A549 (cell line): ENCODE data around the gene MUC6. TPM values are rescaled to one million over a fixed set of nuclear protein-coding genes. Genes with fewer than 3 reads are reported as not detected.

ENCODE experiments used
- ATAC-seq, 2 experiments: fragments of 200-7000 bp in 1 of 2; fragments of >200 bp in 1 of 2; cut with Nextera tagmentation in 1 of 2; cut with Tn5 transposase in 1 of 2; 3 replicates each; pipeline versions ENCODE4 v1.8.0 to v1.9.1; 2018 to 2020; ENCODE audit warnings: mild to moderate bottlenecking in 1 of 2, moderate library complexity in 1 of 2
- CTCF ChIA-PET: fragments of 300-600 bp; sonication (Branson Sonifier 250); formaldehyde crosslinking; extraction: SDS; loops from one replicate; lab custom pipeline; 2021; ENCODE audit warnings: antibody characterized with exemption, inconsistent platforms; lab: Yijun Ruan, JAX
- POLR2A ChIA-PET: fragments of 350-600 bp; formaldehyde crosslinking; extraction: SDS; loops from one replicate; lab custom pipeline; 2021; ENCODE audit warnings: antibody characterized with exemption, inconsistent platforms; lab: Yijun Ruan, JAX
- DNase-seq, 2 experiments: peaks; one replicate each; pipeline versions ENCODE4 v3.0.0 to v3.0.0-alpha.2; 2011 to 2016; ENCODE audit warnings: low read depth in 1 of 2, low spot score in 1 of 2
- FAIRE-seq: peaks from 2 replicates; lab custom pipeline; 2011; peaks lifted over from hg19 to GRCh38; lab: Jason Lieb, UNC
- H3K27ac ChIP-seq, 2 experiments: fragments of >200 bp; sonication (Bioruptor Twin); formaldehyde crosslinking; 3 replicates each; pipeline ENCODE4 v1.5.1; 2016 to 2017
- H3K4me1 ChIP-seq: fragments of >200 bp; sonication (Bioruptor Twin); formaldehyde crosslinking; 3 replicates; pipeline ENCODE4 v1.6.1; 2016
- H3K4me2 ChIP-seq: fragments of >200 bp; sonication (Bioruptor Twin); formaldehyde crosslinking; 3 replicates; pipeline ENCODE4 v1.6.1; 2016
- H3K4me3 ChIP-seq: fragments of >200 bp; sonication (Bioruptor Twin); formaldehyde crosslinking; 3 replicates; pipeline ENCODE4 v1.5.1; 2016
- H3K9me3 ChIP-seq: fragments of >200 bp; sonication (Bioruptor Twin); formaldehyde crosslinking; 3 replicates; pipeline ENCODE4 v1.6.1; 2016
- FOXS1 ChIP-seq: fragments of 250-450 bp; sonication (Bioruptor Pico); IDR thresholded peaks from 2 replicates; pipeline ENCODE4 v1.5.0; 2020; ENCODE audit warnings: mild to moderate bottlenecking, moderate library complexity
- GATA3 ChIP-seq: IDR thresholded peaks from 2 replicates; pipeline ENCODE4 v1.6.1; 2012; ENCODE audit warnings: borderline replicate concordance
- HMGXB4 ChIP-seq: fragments of 250-450 bp; sonication (Bioruptor Pico); IDR thresholded peaks from 2 replicates; pipeline ENCODE4 v1.5.0; 2021; ENCODE audit warnings: mild to moderate bottlenecking, moderate library complexity, borderline replicate concordance
- KDM1A ChIP-seq: fragments of 200-600 bp; sonication (generic); IDR thresholded peaks from 2 replicates; pipeline ENCODE4 v1.6.1; 2016; ENCODE audit warnings: low read depth, mild to moderate bottlenecking
- RFX5 ChIP-seq: fragments of 450-650 bp; IDR thresholded peaks from 2 replicates; pipeline ENCODE4 v1.7.1; 2014; ENCODE audit warnings: antibody characterized with exemption, mild to moderate bottlenecking, moderate library complexity
- SMC3 ChIP-seq: fragments of >200 bp; sonication (Bioruptor Twin); formaldehyde crosslinking; IDR thresholded peaks from 3 replicates; pipeline ENCODE4 v1.6.1; 2018; ENCODE audit warnings: inconsistent platforms
- WGBS: methylation state at CpG from one replicate; pipeline ENCODE4 v1.1.6; 2017; ENCODE audit errors: missing lambda C conversion rate; 5-methylcytosine and 5-hydroxymethylcytosine counted together
- polyA plus RNA-seq, 4 experiments: library from polyadenylated mRNA; depleted of rRNA in 3 of 4; stranded (reverse); fragments of >200 nt; fragmentation: RNase III in 1 of 4; extraction: RNeasy Plus Mini Kit Qiagen cat#74134 plus additional on column Dnase treatment in 1 of 4; gene quantifications; 2 replicates in 3 of 4; 3 replicates in 1 of 4; pipeline ENCODE4 v1.2.3, GENCODE V29; 2011 to 2017

MUC6 gene
- polyA plus RNA-seq, 2 of the 4 experiments (the other 2 are of a cell fraction), result not detected

DNA sequence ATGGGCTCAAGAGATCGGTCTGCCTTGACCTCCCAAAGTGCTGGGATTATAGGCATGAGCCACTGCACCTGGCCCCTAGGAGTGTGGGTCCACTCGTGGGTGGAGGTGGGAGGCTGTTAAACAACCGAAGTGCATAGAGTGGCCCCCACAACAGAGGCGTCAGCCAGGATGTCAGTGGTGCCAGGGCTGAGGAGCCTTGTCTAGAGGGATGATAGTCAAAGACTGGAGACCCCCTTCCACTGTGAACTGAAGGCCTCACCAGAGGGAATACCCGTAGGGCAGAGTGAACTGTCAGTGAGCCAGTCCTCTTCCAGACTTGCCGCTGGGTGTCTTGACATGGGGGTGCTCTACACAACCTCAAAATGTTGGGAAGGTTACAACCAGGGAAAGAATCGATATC lies 72.7 kb downstream of the MUC6 start:
- FAIRE-seq (no peak), ATAC-seq (no peak), DNase-seq (no peak)
- Histone ChIP-seq H3K27ac (no peak overlapping the region), H3K4me3 (no peak overlapping the region), H3K4me2 (no peak overlapping the region), H3K4me1 (peaks cover 6% of the 10 kb centered on the region; the same call in 1 of the 3 replicates), H3K9me3 (peaks cover 2% of the 10 kb centered on the region; the same call in 1 of the 3 replicates)
- ChIA-PET POLR2A (no interaction called here), CTCF (interaction anchor here (1.1 kb wide), 1 partner anchor 38 kb away, joined by 4 read pairs; the partner anchor contains the start of gene AP2A2)
- TF ChIP-seq KDM1A (no peak), HMGXB4 (CRISPR knock-in tag) (no peak), GATA3 (no peak), RFX5 (no peak), FOXS1 (CRISPR knock-in tag) (no peak), SMC3 (no peak)
- 94% methylated on average over 7 of the region's 7 CpGs for WGBS

Other genes with a start within 250 kb of the MUC6 start
- gene CEND1, start 246.6 kb downstream of the MUC6 start, polyA plus RNA-seq (2011; rRNA removed), result not detected in 2 replicates
- 1.0 to 1.3 TPM (median 1.0 TPM) in 3 replicates for gene CEND1, start 246.6 kb downstream of the MUC6 start, polyA plus RNA-seq (2017; fragmentation: RNase III; extraction: RNeasy Plus Mini Kit Qiagen cat#74134 plus additional on column Dnase treatment)
- 11.6 and 13.5 TPM in 2 replicates for gene SLC25A22, start 238.4 kb downstream of the MUC6 start, polyA plus RNA-seq (2011; rRNA removed)
- gene SLC25A22, start 238.4 kb downstream of the MUC6 start, polyA plus RNA-seq (2017; fragmentation: RNase III; extraction: RNeasy Plus Mini Kit Qiagen cat#74134 plus additional on column Dnase treatment), result 18.7 to 21.8 TPM (median 19.5 TPM) in 3 replicates
- 6.3 and 6.5 TPM in 2 replicates for gene PIDD1, start 231.5 kb downstream of the MUC6 start, polyA plus RNA-seq (2011; rRNA removed)
- 15.7 to 19.0 TPM (median 18.9 TPM) in 3 replicates for gene PIDD1, start 231.5 kb downstream of the MUC6 start, polyA plus RNA-seq (2017; fragmentation: RNase III; extraction: RNeasy Plus Mini Kit Qiagen cat#74134 plus additional on column Dnase treatment)
- gene RPLP2, start 226.8 kb downstream of the MUC6 start, polyA plus RNA-seq (2011; rRNA removed), result 1,346 and 1,493 TPM in 2 replicates
- gene RPLP2, start 226.8 kb downstream of the MUC6 start, polyA plus RNA-seq (2017; fragmentation: RNase III; extraction: RNeasy Plus Mini Kit Qiagen cat#74134 plus additional on column Dnase treatment), result 2,443 to 2,621 TPM (median 2,508 TPM) in 3 replicates
- 13.2 and 16.1 TPM in 2 replicates for gene PNPLA2, start 217.8 kb downstream of the MUC6 start, polyA plus RNA-seq (2011; rRNA removed)
- gene PNPLA2, start 217.8 kb downstream of the MUC6 start, polyA plus RNA-seq (2017; fragmentation: RNase III; extraction: RNeasy Plus Mini Kit Qiagen cat#74134 plus additional on column Dnase treatment), result 25.1 to 29.2 TPM (median 25.4 TPM) in 3 replicates
- 1.2 and 1.8 TPM in 2 replicates for gene CRACR2B, start 208.8 kb downstream of the MUC6 start, polyA plus RNA-seq (2011; rRNA removed)
- gene CRACR2B, start 208.8 kb downstream of the MUC6 start, polyA plus RNA-seq (2017; fragmentation: RNase III; extraction: RNeasy Plus Mini Kit Qiagen cat#74134 plus additional on column Dnase treatment), result 3.0 to 3.3 TPM (median 3.1 TPM) in 3 replicates
- gene CD151, start 203.8 kb downstream of the MUC6 start, polyA plus RNA-seq (2011; rRNA removed), result 409 and 523 TPM in 2 replicates
- 649 to 701 TPM (median 695 TPM) in 3 replicates for gene CD151, start 203.8 kb downstream of the MUC6 start, polyA plus RNA-seq (2017; fragmentation: RNase III; extraction: RNeasy Plus Mini Kit Qiagen cat#74134 plus additional on column Dnase treatment)
- gene POLR2L, start 194.2 kb downstream of the MUC6 start, polyA plus RNA-seq (2011; rRNA removed), result 140 and 197 TPM in 2 replicates
- gene POLR2L, start 194.2 kb downstream of the MUC6 start, polyA plus RNA-seq (2017; fragmentation: RNase III; extraction: RNeasy Plus Mini Kit Qiagen cat#74134 plus additional on column Dnase treatment), result 773 to 868 TPM (median 807 TPM) in 3 replicates
- gene TSPAN4, start 193.9 kb downstream of the MUC6 start, polyA plus RNA-seq (2011; rRNA removed), result 83.5 and 87.8 TPM in 2 replicates
- 145 to 150 TPM (median 146 TPM) in 3 replicates for gene TSPAN4, start 193.9 kb downstream of the MUC6 start, polyA plus RNA-seq (2017; fragmentation: RNase III; extraction: RNeasy Plus Mini Kit Qiagen cat#74134 plus additional on column Dnase treatment)
- 53.8 and 58.4 TPM in 2 replicates for gene CHID1, start 125.9 kb downstream of the MUC6 start, polyA plus RNA-seq (2011; rRNA removed)
- gene CHID1, start 125.9 kb downstream of the MUC6 start, polyA plus RNA-seq (2017; fragmentation: RNase III; extraction: RNeasy Plus Mini Kit Qiagen cat#74134 plus additional on column Dnase treatment), result 70.5 to 74.4 TPM (median 70.6 TPM) in 3 replicates
- gene AP2A2, start 110.8 kb downstream of the MUC6 start, polyA plus RNA-seq (2011; rRNA removed), result 60.4 and 72.6 TPM in 2 replicates
- gene AP2A2, start 110.8 kb downstream of the MUC6 start, polyA plus RNA-seq (2017; fragmentation: RNase III; extraction: RNeasy Plus Mini Kit Qiagen cat#74134 plus additional on column Dnase treatment), result 39.4 to 45.7 TPM (median 41.3 TPM) in 3 replicates
- gene MUC2, start 38.2 kb upstream of the MUC6 start, polyA plus RNA-seq (2011; rRNA removed), result 0.01 and 0.04 TPM in 2 replicates
- 0.03 TPM in 3 replicates for gene MUC2, start 38.2 kb upstream of the MUC6 start, polyA plus RNA-seq (2017; fragmentation: RNase III; extraction: RNeasy Plus Mini Kit Qiagen cat#74134 plus additional on column Dnase treatment)
- 7.4 and 24.5 TPM in 2 replicates for gene MUC5AC, start 121.2 kb upstream of the MUC6 start, polyA plus RNA-seq (2011; rRNA removed)
- 0.18 to 0.55 TPM (median 0.18 TPM) in 3 replicates for gene MUC5AC, start 121.2 kb upstream of the MUC6 start, polyA plus RNA-seq (2017; fragmentation: RNase III; extraction: RNeasy Plus Mini Kit Qiagen cat#74134 plus additional on column Dnase treatment)
- gene MUC5B, start 186.3 kb upstream of the MUC6 start, polyA plus RNA-seq (2011; rRNA removed), result 0.85 and 2.9 TPM in 2 replicates
- gene MUC5B, start 186.3 kb upstream of the MUC6 start, polyA plus RNA-seq (2017; fragmentation: RNase III; extraction: RNeasy Plus Mini Kit Qiagen cat#74134 plus additional on column Dnase treatment), result 0.70 to 1.4 TPM (median 0.81 TPM) in 3 replicates